Aorta (tissue), 5 donors: Measurements from ENCODE around the gene PAX5. TPM values are rescaled to one million over a fixed set of nuclear protein-coding genes. Genes with fewer than 3 reads are reported as not detected.
A peak's percentile ranks its signal among the peaks of the same experiment; 100 is the strongest.

Source experiments
- ATAC-seq: fragments of 200-7000 bp; cut with Tn5 transposase; one replicate; pipeline ENCODE4 v1.9.1; 2022; ENCODE audit warnings: moderate library complexity; ENCODE audit not compliant: low FRiP score
- DNase-seq, 2 donors: peaks; one replicate each; pipeline ENCODE4 v3.0.0-alpha.2; 2020
- H3K27ac ChIP-seq, 2 donors: one replicate each; pipeline ENCODE4 v1.5.1; 2013; ENCODE audit warnings: low read length in 2 of 2, mild to moderate bottlenecking in 2 of 2, moderate library complexity in 2 of 2, control low read depth in 1 of 2, inconsistent platforms in 1 of 2, low read depth in 1 of 2
- H3K27me3 ChIP-seq, 2 donors: one replicate each; pipeline ENCODE4 v1.6.1; 2013; ENCODE audit warnings: control low read depth in 1 of 2, low read length in 1 of 2, mild to moderate bottlenecking in 1 of 2, moderate library complexity in 1 of 2; ENCODE audit not compliant: insufficient read depth in 2 of 2, control insufficient read depth in 1 of 2
- H3K36me3 ChIP-seq, 2 donors: one replicate each; pipeline ENCODE4 v1.6.1; 2013; ENCODE audit warnings: control low read depth in 1 of 2, low read length in 1 of 2, mild to moderate bottlenecking in 1 of 2; ENCODE audit not compliant: insufficient read depth in 2 of 2, control insufficient read depth in 1 of 2
- H3K4me1 ChIP-seq, 2 donors: one replicate each; pipeline ENCODE4 v1.6.1; 2013; ENCODE audit warnings: low read length in 2 of 2, control low read depth in 1 of 2, mild to moderate bottlenecking in 1 of 2, moderate library complexity in 1 of 2; ENCODE audit not compliant: insufficient read depth in 2 of 2, control insufficient read depth in 1 of 2
- H3K4me3 ChIP-seq, 2 donors: one replicate each; pipeline ENCODE4 v1.5.1; 2013; ENCODE audit warnings: low read length in 2 of 2, control low read depth in 1 of 2, mild to moderate bottlenecking in 1 of 2
- H3K9me3 ChIP-seq: one replicate; pipeline ENCODE4 v1.6.1; 2013; ENCODE audit warnings: mild to moderate bottlenecking, low read length; ENCODE audit not compliant: control insufficient read depth
- WGBS, 2 donors: extraction: QIAGEN DNeasy Blood & Tissue Kit; methylation state at CpG; one replicate each; pipeline ENCODE4 v1.1.7; 2013; 5-methylcytosine and 5-hydroxymethylcytosine counted together
- intact Hi-C, 2 donors: fragments of 100-400 bp; cut with DNase I; formaldehyde crosslinking; loops; one replicate each; pipeline versions ENCODE4 v1.14.2 to v1.15.0; 2022
- polyA plus RNA-seq, 2 donors: library from polyadenylated mRNA; stranded (reverse); fragments of 200-250 nt; gene quantifications; one replicate each; pipeline ENCODE4 v1.2.3, GENCODE V29; 2013
- total RNA-seq, 2 donors: library from RNA; stranded (reverse); fragmentation: NEBNext Ultra II Directional; extraction: Animal tissue kit (Norgen Biotek cat#: 25700); gene quantifications; one replicate each; pipeline ENCODE4 v1.2.1, GENCODE V29; 2021
- donor health status: healthy with polysubstance abuse.
- donor health status: Bipolar disorder and iron deficiency.
- donor health status: DM: no; HTN: no; CAD: no.
- donor health status: DM: no; HTN: no; CAD: no.
- donor health status: DM: yes; HTN: yes; CAD: no.

The PAX5 gene
- total and polyA plus RNA-seq, 4 donors: under 0.01 to 0.81 (median 0.40) TPM

DNA sequence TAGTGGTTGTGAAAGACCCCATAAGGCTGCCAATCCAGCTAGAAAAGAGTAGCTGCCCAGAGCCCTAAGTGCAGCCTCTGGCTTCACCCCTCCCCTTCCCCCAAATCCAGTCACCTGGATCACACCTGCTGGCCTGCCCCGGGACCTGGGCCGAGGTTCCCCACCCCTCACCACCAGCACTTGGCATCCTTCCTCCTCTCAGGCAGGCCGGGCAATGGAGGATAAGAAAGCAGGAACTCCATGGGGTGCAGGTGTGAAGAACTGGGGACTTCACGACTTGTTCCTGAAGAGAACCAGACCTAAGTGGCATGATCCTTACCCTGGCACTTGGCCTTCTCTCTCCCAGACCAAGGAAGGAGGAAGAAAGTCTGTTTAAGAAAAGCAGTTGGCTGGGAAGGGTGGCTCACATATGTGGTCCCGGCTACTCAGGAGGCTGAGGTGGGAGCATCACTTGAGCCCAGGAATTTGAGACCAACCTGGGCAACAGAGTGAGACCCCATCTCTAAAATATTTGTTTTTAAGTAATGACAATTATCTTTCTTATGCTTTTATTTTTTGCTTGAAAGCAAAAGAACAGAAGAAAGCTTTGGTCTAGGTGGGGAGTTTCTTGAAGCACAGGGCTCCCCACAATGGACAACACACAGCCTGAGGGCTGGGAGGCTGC, 131.1 kb downstream of the PAX5 start:
- DNase-seq: no peak
- no peak overlapping the region for H3K27ac ChIP-seq
- H3K27me3 ChIP-seq: no peaks in the 10 kb centered on the region
- 59 to 82% methylated on average over 5 of the region's 5 CpGs for WGBS, 2 donors
- H3K36me3 ChIP-seq: no peaks in the 10 kb centered on the region
- no peaks in the 10 kb centered on the region for H3K4me1 ChIP-seq
- H3K9me3 ChIP-seq: no peaks in the 10 kb centered on the region
- intact Hi-C loops: no loop called here
- H3K4me3 ChIP-seq: no peak overlapping the region
- ATAC-seq: no peak

DNA sequence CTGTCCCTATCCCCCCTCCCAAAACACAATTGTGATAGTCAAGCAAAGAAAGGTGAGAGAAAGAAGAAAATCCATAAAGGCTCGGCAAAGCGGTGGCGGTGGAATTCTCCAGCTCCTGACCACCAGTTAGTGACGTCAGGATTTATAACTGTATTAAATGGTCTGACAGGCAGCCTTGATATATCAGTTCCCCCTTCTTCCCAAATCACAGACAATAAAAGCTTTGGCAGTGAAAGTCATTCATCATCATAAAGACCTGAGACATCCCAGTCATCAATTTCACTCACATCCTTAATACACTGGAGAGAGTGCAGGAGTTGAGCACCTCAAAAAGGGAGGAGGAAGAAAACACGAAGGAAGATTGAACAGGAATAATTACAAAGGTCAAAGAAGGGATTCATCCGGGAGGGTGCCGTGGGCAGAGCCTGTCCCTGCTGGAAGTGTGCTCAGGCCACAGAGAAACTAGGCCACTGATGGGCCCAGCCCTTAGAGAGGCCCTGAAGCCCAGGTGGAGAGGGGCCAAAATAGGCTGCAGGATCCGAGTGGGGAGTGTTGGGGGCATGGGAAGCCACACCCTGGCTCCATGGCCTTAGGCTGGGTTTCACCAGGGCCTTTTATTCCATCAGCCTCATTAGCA, 131.9 kb downstream of the PAX5 start:
- H3K27me3 ChIP-seq: no peaks in the 10 kb centered on the region
- ATAC-seq: no peak
- intact Hi-C loops: no loop called here

DNA sequence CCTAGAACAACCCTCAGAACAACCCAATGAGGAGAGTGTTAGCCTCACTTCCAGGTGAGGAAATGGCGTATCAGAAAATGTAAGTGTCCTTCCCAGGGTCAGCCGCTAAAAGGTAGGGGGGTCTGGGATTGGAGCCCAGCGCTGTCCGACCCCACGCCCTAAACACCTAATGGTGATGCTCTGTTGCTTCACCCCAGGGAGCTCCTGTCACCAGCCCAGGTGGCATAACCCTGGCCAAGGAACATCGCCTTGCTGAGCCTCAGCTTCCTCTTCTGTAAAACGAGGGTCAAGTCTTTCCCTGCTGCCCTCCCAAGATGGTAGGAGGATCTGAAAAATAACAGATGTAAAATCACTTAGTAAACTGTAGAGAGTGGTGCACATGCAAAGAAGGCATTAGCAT, 132.5 kb downstream of the PAX5 start:
- DNase-seq (no peak), ATAC-seq (no peak)
- no peaks in the 10 kb centered on the region for H3K36me3 ChIP-seq
- no peaks in the 10 kb centered on the region for H3K9me3 ChIP-seq
- H3K4me3 ChIP-seq: no peak overlapping the region
- no peak overlapping the region for H3K27ac ChIP-seq
- H3K4me1 ChIP-seq: no peaks in the 10 kb centered on the region
- intact Hi-C loops: no loop called here
- no peaks in the 10 kb centered on the region for H3K27me3 ChIP-seq
- WGBS, 2 donors: 78 to 81% methylated on average over 7 of the region's 7 CpGs

More for the DNA sequence above, 131.9 kb downstream of the PAX5 start:
- no peaks in the 10 kb centered on the region for H3K4me1 ChIP-seq
- 70 to 75% methylated on average over 8 of the region's 8 CpGs for WGBS, 2 donors
- no peaks in the 10 kb centered on the region for H3K9me3 ChIP-seq
- H3K36me3 ChIP-seq: no peaks in the 10 kb centered on the region
- no peak for DNase-seq
- no peak overlapping the region for H3K27ac ChIP-seq
- no peak overlapping the region for H3K4me3 ChIP-seq

DNA sequence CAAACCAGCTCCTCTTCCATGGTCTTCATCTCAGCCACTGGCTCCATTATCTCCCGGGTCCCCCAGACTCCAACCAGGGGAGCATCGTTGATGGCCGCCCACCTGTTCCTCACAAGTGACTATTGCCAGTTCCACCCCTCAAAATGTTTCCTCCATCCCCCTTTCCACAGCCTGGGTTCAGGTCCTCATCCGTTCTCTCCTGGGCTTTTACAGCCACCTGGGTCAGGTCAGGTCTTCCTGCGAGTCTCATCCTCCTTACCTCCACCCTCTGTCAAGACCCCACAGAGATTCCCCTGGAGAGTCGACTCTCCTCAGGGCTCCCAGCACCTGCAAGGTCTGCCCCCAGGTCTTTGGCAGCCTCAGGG, 133.2 kb downstream of the PAX5 start:
- Histone ChIP-seq H3K4me3 (no peak overlapping the region), H3K27ac (no peak overlapping the region), H3K27me3 (no peaks in the 10 kb centered on the region), H3K36me3 (no peaks in the 10 kb centered on the region), H3K9me3 (no peaks in the 10 kb centered on the region), H3K4me1 (no peaks in the 10 kb centered on the region)
- intact Hi-C loops: no loop called here
- ATAC-seq: no peak
- WGBS, 2 donors: 89 to 94% methylated on average over 6 of the region's 6 CpGs
- no peak for DNase-seq

DNA sequence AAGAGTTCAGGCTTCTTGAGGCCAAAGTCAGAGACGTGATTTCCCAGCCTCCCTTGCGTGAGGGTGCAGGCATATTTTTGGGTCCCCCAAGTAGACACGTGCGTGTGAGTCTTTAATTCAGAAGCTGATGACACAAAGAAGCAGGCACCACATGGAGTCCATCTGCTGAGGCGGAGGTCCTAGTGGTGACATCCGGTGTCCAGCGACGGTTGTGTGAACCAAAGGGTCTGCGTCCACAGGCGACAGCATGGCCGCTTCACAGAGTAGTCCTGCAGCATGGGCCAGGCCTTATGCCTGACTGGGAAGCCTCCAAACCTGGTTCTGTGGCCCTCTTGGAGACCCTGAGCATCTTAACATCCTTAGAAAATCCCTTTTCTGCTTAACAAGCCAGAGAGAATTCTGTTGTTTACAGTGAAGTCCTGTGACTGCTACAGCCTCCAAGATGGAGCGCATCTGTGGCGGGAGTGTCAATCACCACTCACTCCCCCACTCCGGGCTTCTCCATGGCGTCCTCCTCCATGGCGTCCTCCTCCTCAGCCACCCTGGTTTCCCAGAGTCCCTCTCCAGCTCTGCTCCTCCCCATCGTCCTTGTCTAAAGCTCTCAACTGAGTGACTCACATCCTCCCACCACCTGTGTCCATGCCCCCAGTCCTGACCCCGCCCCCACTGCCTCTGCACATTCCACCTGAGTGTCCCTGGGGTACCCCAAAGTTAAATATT, 133.8 kb downstream of the PAX5 start:
- Histone ChIP-seq H3K27me3 (no peaks in the 10 kb centered on the region), H3K36me3 (no peaks in the 10 kb centered on the region), H3K27ac (no peak overlapping the region), H3K4me1 (no peaks in the 10 kb centered on the region), H3K4me3 (no peak overlapping the region), H3K9me3 (no peaks in the 10 kb centered on the region)
- DNase-seq: peak in 1 of 2 donors; percentile 61
- no peak for ATAC-seq
- intact Hi-C loops: no loop called here
- WGBS, 2 donors: 81 to 82% methylated on average over 18 of the region's 18 CpGs

DNA sequence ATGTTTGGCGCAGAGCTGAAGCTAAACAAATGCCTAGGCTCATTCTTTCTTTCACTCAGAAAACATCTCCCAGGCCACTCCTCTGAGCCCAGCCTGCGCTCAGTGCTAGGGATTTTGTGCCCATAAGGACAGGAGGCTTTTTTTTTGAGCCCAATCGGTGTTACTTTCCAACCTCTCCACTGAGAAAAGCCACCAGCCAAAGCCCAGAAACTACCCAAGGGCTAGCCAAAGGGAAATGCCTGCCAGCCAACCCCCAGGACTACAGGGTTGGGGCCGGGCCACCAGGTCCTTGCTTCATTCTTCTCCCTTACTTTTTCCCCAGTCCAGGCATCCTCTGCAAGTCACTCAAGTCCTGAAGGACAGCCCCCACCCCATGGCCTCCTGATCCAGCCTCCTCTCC, 134.7 kb downstream of the PAX5 start:
- intact Hi-C loops: no loop called here
- WGBS, 2 donors: 80 to 83% methylated on average over 4 of the region's 4 CpGs

DNA sequence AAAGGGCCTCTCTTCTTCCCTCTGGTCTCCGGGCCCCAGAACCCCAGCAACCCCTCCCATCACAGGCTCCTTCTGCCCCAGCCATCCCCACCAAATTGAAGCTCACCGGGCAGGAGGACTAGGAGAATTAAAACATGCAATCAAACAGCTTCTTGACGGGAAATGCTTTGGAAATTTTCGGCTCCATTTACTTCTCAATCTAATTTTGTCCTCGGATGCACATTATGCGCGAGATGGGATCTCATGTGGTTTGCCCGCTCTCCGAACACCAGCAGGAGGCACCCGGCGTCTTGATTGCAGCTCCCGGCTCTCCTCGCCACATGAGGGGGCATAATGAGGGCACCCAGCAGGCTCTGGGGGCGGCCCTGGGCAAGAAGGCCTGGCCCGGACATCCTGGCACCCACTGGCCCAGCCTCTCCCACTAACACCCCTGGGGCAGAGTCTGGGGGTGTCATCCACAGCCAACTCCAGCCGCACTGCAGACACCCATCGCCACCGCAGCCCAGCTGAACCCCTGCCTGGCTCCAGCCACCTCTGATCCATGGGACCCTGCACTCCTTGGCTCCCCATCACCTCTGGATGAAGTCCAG, 135.5 kb downstream of the PAX5 start:
- ATAC-seq (no peak), DNase-seq (peak in 1 of 2 donors; percentile 51)
- H3K4me1 ChIP-seq: no peaks in the 10 kb centered on the region
- H3K4me3 ChIP-seq: no peak overlapping the region
- no peaks in the 10 kb centered on the region for H3K9me3 ChIP-seq
- no peaks in the 10 kb centered on the region for H3K27me3 ChIP-seq
- no peaks in the 10 kb centered on the region for H3K36me3 ChIP-seq
- intact Hi-C loops: no loop called here
- 75 to 79% methylated on average over 18 of the region's 18 CpGs for WGBS, 2 donors
- H3K27ac ChIP-seq: no peak overlapping the region

More for the DNA sequence above, 134.7 kb downstream of the PAX5 start:
- no peaks in the 10 kb centered on the region for H3K9me3 ChIP-seq
- DNase-seq (peak in 1 of 2 donors; percentile 21), ATAC-seq (no peak)
- H3K27me3 ChIP-seq: no peaks in the 10 kb centered on the region
- no peaks in the 10 kb centered on the region for H3K36me3 ChIP-seq
- no peak overlapping the region for H3K4me3 ChIP-seq
- H3K4me1 ChIP-seq: no peaks in the 10 kb centered on the region
- H3K27ac ChIP-seq: no peak overlapping the region

DNA sequence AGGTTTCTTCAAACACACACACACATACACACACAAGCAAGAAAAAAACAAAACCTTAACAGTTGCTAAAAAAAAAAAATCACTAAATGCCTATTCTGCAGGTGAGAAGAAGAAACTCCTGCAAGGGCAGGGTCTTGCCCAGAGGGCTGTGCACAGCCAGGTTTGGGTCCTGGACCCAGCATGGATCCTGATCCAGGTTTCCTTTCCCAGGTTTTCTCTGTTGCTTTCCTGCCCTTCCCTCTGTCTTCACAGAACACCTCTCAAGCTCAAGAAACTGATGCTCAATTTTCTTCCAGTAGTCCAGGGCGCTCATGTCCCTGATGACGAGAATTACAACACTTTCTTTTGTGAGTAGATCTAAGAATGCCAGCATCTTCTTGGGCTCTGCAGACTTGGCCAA, 136.6 kb downstream of the PAX5 start:
- H3K9me3 ChIP-seq: no peaks in the 10 kb centered on the region
- no peaks in the 10 kb centered on the region for H3K27me3 ChIP-seq
- WGBS, 2 donors: 24 to 25% methylated on average over 2 of the region's 2 CpGs
- no peak overlapping the region for H3K4me3 ChIP-seq
- DNase-seq (peak in 1 of 2 donors; percentile 6), ATAC-seq (no peak)
- intact Hi-C loops: no loop called here
- no peak overlapping the region for H3K27ac ChIP-seq
- no peaks in the 10 kb centered on the region for H3K4me1 ChIP-seq
- H3K36me3 ChIP-seq: no peaks in the 10 kb centered on the region
